ENCODE data around the gene TJP1. TPM values are rescaled to one million over a fixed set of nuclear protein-coding genes. Genes with fewer than 3 reads are reported as not detected.

TJP1 gene
- polyA plus RNA-seq, 1 donor (not counting 4 experiments of a cell fraction or from before 2014, with no cell fraction given): 54.7 TPM

DNA sequence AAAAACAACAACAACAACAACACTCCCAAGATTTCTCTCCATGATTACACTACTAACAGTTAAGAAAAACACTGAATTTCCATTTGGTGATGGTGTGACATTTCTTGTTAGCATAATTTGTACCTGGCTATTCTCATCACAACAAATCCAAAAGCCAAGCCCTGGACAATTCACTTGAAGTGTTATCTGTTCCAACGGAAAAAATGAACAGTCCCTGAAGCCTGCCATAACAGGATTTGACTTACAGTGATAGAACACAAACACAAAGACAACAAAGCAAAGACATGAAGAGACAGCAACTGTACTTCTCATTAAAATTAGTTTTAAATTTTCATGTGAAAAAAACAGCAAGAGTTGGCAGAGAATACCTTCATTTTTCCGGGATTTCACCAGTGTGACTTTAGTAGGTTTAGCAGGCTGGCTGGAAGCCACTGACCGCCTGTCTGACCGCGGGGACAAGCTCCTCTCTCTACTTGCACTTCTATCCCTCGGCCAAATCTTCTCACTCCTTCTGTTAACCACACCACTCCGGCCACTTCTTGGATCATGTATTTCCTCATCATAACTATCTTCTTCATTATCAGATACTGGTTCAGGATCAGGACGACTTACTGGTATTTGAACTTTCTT, 56.3 kb downstream of the TJP1 start:
- FAIRE-seq: no peak
- dilution Hi-C loops (cut with MboI; ENCODE audit: extremely low pct_ligation_motif_present, low sequenced_read_pairs): no loop called here

DNA sequence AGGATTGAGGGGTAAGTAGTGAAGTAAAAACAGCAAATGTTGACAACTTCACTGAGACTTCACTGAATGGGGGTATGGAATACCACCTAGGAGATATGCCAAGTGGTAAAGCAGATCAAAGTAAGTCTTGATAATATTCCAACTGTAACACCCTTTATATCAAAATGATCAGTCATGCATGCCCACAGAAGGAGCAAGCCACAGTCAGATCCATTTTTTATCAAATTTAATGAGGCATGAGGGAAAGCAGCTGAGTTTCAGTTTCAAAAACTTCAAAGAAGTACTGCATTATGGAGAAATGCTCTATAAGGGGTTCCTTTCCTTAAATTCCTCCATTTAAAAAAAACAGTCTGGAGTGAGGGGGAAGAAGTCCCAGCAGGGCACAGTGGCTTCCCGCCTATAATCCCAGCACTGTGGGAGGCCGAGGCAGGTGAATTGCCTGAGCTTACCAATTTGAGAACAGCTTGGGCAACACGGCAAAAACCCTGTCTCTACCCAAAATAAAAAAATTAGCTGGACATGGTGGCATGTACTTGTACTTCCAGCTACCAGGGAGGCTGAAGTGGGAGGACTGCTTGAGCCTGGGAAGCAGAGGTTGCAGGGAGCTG, 56.9 kb downstream of the TJP1 start:
- dilution Hi-C loops (cut with MboI; ENCODE audit: extremely low pct_ligation_motif_present, low sequenced_read_pairs): no loop called here
- Histone ChIP-seq H3K36me3 (ENCODE audit: control insufficient read depth in 2 of 2, extremely low read depth in 1 of 2, insufficient read depth in 2 of 2, low read length in 2 of 2) (peaks cover 30 to 35% of the 10 kb centered on the region in 2 experiments), H3K79me2 (ENCODE audit: control insufficient read depth, insufficient read depth, low read length) (peaks cover 6% of the 10 kb centered on the region)

More for the DNA sequence above, 56.3 kb downstream of the TJP1 start:
- H3K4me2 ChIP-seq (ENCODE audit: control insufficient read depth, extremely low read depth, insufficient read depth, low read depth, low read length): no peak overlapping the region
- H3K27me3 ChIP-seq (ENCODE audit: control insufficient read depth, extremely low read depth, insufficient read depth, low read length): no peaks in the 10 kb centered on the region
- H3K9me3 ChIP-seq (ENCODE audit: control insufficient read depth, low read depth, low read length): no peaks in the 10 kb centered on the region
- H3K79me2 ChIP-seq (ENCODE audit: control insufficient read depth, insufficient read depth, low read length): peaks cover 6% of the 10 kb centered on the region
- no peak overlapping the region for H2AFZ ChIP-seq (ENCODE audit: control insufficient read depth, low read length)
- no peaks in the 10 kb centered on the region for H4K20me1 ChIP-seq (ENCODE audit: control insufficient read depth, extremely low read depth, insufficient read depth, low read length)
- TF ChIP-seq EZH2 (IDR thresholded peaks at IDR 0.05; ENCODE audit: low read length): no peak
- TF ChIP-seq, protein P1, sequence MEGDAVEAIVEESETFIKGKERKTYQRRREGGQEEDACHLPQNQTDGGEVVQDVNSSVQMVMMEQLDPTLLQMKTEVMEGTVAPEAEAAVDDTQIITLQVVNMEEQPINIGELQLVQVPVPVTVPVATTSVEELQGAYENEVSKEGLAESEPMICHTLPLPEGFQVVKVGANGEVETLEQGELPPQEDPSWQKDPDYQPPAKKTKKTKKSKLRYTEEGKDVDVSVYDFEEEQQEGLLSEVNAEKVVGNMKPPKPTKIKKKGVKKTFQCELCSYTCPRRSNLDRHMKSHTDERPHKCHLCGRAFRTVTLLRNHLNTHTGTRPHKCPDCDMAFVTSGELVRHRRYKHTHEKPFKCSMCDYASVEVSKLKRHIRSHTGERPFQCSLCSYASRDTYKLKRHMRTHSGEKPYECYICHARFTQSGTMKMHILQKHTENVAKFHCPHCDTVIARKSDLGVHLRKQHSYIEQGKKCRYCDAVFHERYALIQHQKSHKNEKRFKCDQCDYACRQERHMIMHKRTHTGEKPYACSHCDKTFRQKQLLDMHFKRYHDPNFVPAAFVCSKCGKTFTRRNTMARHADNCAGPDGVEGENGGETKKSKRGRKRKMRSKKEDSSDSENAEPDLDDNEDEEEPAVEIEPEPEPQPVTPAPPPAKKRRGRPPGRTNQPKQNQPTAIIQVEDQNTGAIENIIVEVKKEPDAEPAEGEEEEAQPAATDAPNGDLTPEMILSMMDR (optimal IDR thresholded peaks at IDR 0.05 in 1 of 3, IDR thresholded peaks at IDR 0.05 in 1 of 3, conservative IDR thresholded peaks at IDR 0.05 in 1 of 3; ENCODE audit: extremely low read depth in 1 of 3, insufficient read depth in 2 of 3, low read length in 3 of 3): no peak
- no peak overlapping the region for H3K27ac ChIP-seq (ENCODE audit: control insufficient read depth, insufficient read depth, low read length)
- no peak overlapping the region for H3K4me3 ChIP-seq (ENCODE audit: control insufficient read depth in 2 of 3, extremely low read depth in 1 of 3, insufficient read depth in 2 of 3, low read depth in 1 of 3, low read length in 3 of 3)
- H3K36me3 ChIP-seq (ENCODE audit: control insufficient read depth in 2 of 2, extremely low read depth in 1 of 2, insufficient read depth in 2 of 2, low read length in 2 of 2): peaks cover 30 to 35% of the 10 kb centered on the region in 2 experiments
- no peak overlapping the region for H3K9ac ChIP-seq (ENCODE audit: control insufficient read depth, extremely low read depth, insufficient read depth, low read length)
- no peaks in the 10 kb centered on the region for H3K9me1 ChIP-seq (ENCODE audit: control insufficient read depth, extremely low read depth, insufficient read depth, low read length)
- no peaks in the 10 kb centered on the region for H3K4me1 ChIP-seq (ENCODE audit: control insufficient read depth, extremely low read depth, insufficient read depth, low read length)
- DNase-seq (ENCODE audit: low read depth, low spot score): no peak

More for the DNA sequence above, 56.9 kb downstream of the TJP1 start:
- DNase-seq (ENCODE audit: low read depth, low spot score) (no peak), FAIRE-seq (no peak)
- no peak overlapping the region for H3K27ac ChIP-seq (ENCODE audit: control insufficient read depth, insufficient read depth, low read length)
- H3K9me3 ChIP-seq (ENCODE audit: control insufficient read depth, low read depth, low read length): no peaks in the 10 kb centered on the region
- H2AFZ ChIP-seq (ENCODE audit: control insufficient read depth, low read length): no peak overlapping the region
- no peak overlapping the region for H3K4me3 ChIP-seq (ENCODE audit: control insufficient read depth in 2 of 3, extremely low read depth in 1 of 3, insufficient read depth in 2 of 3, low read depth in 1 of 3, low read length in 3 of 3)
- no peaks in the 10 kb centered on the region for H3K27me3 ChIP-seq (ENCODE audit: control insufficient read depth, extremely low read depth, insufficient read depth, low read length)
- H3K9ac ChIP-seq (ENCODE audit: control insufficient read depth, extremely low read depth, insufficient read depth, low read length): no peak overlapping the region
- no peak overlapping the region for H3K4me2 ChIP-seq (ENCODE audit: control insufficient read depth, extremely low read depth, insufficient read depth, low read depth, low read length)
- no peaks in the 10 kb centered on the region for H3K4me1 ChIP-seq (ENCODE audit: control insufficient read depth, extremely low read depth, insufficient read depth, low read length)
- H4K20me1 ChIP-seq (ENCODE audit: control insufficient read depth, extremely low read depth, insufficient read depth, low read length): no peaks in the 10 kb centered on the region
- no peak for TF ChIP-seq EZH2 (IDR thresholded peaks at IDR 0.05; ENCODE audit: low read length)
- TF ChIP-seq, protein P1 (optimal IDR thresholded peaks at IDR 0.05 in 1 of 3, IDR thresholded peaks at IDR 0.05 in 1 of 3, conservative IDR thresholded peaks at IDR 0.05 in 1 of 3; ENCODE audit: extremely low read depth in 1 of 3, insufficient read depth in 2 of 3, low read length in 3 of 3): no peak
- H3K9me1 ChIP-seq (ENCODE audit: control insufficient read depth, extremely low read depth, insufficient read depth, low read length): no peaks in the 10 kb centered on the region
